Measurements from ENCODE around the gene ASTN2. TPM values are rescaled to one million over a fixed set of nuclear protein-coding genes. Genes with fewer than 3 reads are reported as not detected.

ASTN2 gene
- total RNA-seq, 1 experiment from 2014 or later: 4.8 TPM

- CTCF ChIA-PET: no interaction called here
- no peak overlapping the region for H3K27ac ChIP-seq (ENCODE audit: low read depth, low read length)
- ATAC-seq (no peak), DNase-seq (ENCODE audit: low read depth, low spot score) (no peak)
- no peak overlapping the region for H3K9ac ChIP-seq (ENCODE audit: low read length)
- no peaks in the 10 kb centered on the region for H4K20me1 ChIP-seq (ENCODE audit: insufficient read depth)
- H2AFZ ChIP-seq (ENCODE audit: low read depth, low read length, poor library complexity, severe bottlenecking): no peak overlapping the region
- no peaks in the 10 kb centered on the region for H3K9me3 ChIP-seq (ENCODE audit: control insufficient read depth in 1 of 2, insufficient read depth in 1 of 2, low read depth in 1 of 2, low read length in 2 of 2)
- H3K9me2 ChIP-seq (ENCODE audit: insufficient read depth): no peaks in the 10 kb centered on the region
- RAD21 ChIA-PET (ENCODE audit: low non-redundant PET in 1 of 2, low total read pairs in 2 of 2, uncharacterized antibody in 2 of 2, unreplicated experiment in 2 of 2): no interaction called here
- H3K36me3 ChIP-seq (ENCODE audit: control insufficient read depth in 1 of 2, insufficient read depth in 2 of 2, low read length in 2 of 2): no peaks in the 10 kb centered on the region
- no peak overlapping the region for H3K4me2 ChIP-seq (ENCODE audit: low read length)
- POLR2A ChIA-PET: no interaction called here
- intact Hi-C loops (cut with micrococcal nuclease): loop anchor here (10.0 kb wide), 1 partner anchor 682 kb away; the partner anchor contains the start of gene ASTN2
- TF ChIP-seq CTCF (IDR thresholded peaks at IDR 0.05 in 2 of 3, conservative IDR thresholded peaks at IDR 0.05 in 1 of 3; ENCODE audit: borderline replicate concordance in 1 of 3, insufficient read depth in 1 of 3, low read depth in 2 of 3, low read length in 2 of 3) (no peak), TCF7L2 (IDR thresholded peaks at IDR 0.05; ENCODE audit: borderline replicate concordance, extremely low read depth, insufficient read depth, insufficient read length) (no peak), EZH2phosphoT487 (IDR thresholded peaks at IDR 0.05; ENCODE audit: borderline replicate concordance) (no peak), EZH2 (IDR thresholded peaks at IDR 0.05) (no peak), SP1 (IDR thresholded peaks at IDR 0.05; ENCODE audit: low read depth) (no peak), REST (IDR thresholded peaks at IDR 0.05; ENCODE audit: low read depth) (no peak), EGR1 (IDR thresholded peaks at IDR 0.05; ENCODE audit: low read depth) (no peak), POLR2A (IDR thresholded peaks at IDR 0.05; ENCODE audit: borderline replicate concordance, extremely low read depth, insufficient read depth, insufficient read length) (no peak), ZBTB33 (IDR thresholded peaks at IDR 0.05; ENCODE audit: extremely low read depth, insufficient replicate concordance, low read length) (no peak)
- TF ChIP-seq, protein P1, sequence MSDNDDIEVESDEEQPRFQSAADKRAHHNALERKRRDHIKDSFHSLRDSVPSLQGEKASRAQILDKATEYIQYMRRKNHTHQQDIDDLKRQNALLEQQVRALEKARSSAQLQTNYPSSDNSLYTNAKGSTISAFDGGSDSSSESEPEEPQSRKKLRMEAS (IDR thresholded peaks at IDR 0.05): no peak
- no peak overlapping the region for H3K4me3 ChIP-seq (replicated peaks in 1 of 2; ENCODE audit: low read depth in 1 of 2, low read length in 2 of 2)
- peaks cover 39% of the 10 kb centered on the region for H3K27me3 ChIP-seq (ENCODE audit: insufficient read depth, low read length)
- H3K4me1 ChIP-seq (ENCODE audit: control insufficient read depth in 1 of 2, insufficient read depth in 2 of 2, low read length in 2 of 2): no peaks in the 10 kb centered on the region
- H3K79me2 ChIP-seq (ENCODE audit: insufficient read depth, low read length): no peaks in the 10 kb centered on the region
- no TSS peak for BruUV-seq (replicated peaks)
These were observed 681.7 kb downstream of the ASTN2 start for GRCh38 chr9:116733010-116733641.
